ENCODE measurements around the gene ADCY2.

Gene ADCY2

GRCh38 chr5:7436521-7436920, 40.6 kb downstream of the ADCY2 start:
- in situ Hi-C loops (cut with MboI; ENCODE audit: low sequenced_read_pairs): no loop called here

- in situ Hi-C loops (cut with MboI; ENCODE audit: low sequenced_read_pairs): no loop called here
These were observed 41.9 kb downstream of the ADCY2 start for GRCh38 chr5:7437836-7438235.

- in situ Hi-C loops (cut with MboI; ENCODE audit: low sequenced_read_pairs): no loop called here
These were observed 49.1 kb downstream of the ADCY2 start for GRCh38 chr5:7445068-7445467.

GRCh38 chr5:7445831-7446230, 49.9 kb downstream of the ADCY2 start:
- in situ Hi-C loops (cut with MboI; ENCODE audit: low sequenced_read_pairs): no loop called here

- in situ Hi-C loops (cut with MboI; ENCODE audit: low sequenced_read_pairs): no loop called here
These were observed 51.0 kb downstream of the ADCY2 start for GRCh38 chr5:7446913-7447312.

- in situ Hi-C loops (cut with MboI; ENCODE audit: low sequenced_read_pairs): no loop called here
These were observed 58.0 kb downstream of the ADCY2 start for GRCh38 chr5:7453947-7454346.

- in situ Hi-C loops (cut with MboI; ENCODE audit: low sequenced_read_pairs): no loop called here
These were observed 60.3 kb downstream of the ADCY2 start for GRCh38 chr5:7456206-7456605.

GRCh38 chr5:7461371-7461770, 65.4 kb downstream of the ADCY2 start:
- in situ Hi-C loops (cut with MboI; ENCODE audit: low sequenced_read_pairs): no loop called here

GRCh38 chr5:7462758-7463157, 66.8 kb downstream of the ADCY2 start:
- in situ Hi-C loops (cut with MboI; ENCODE audit: low sequenced_read_pairs): no loop called here

- in situ Hi-C loops (cut with MboI; ENCODE audit: low sequenced_read_pairs): no loop called here
These were observed 68.2 kb downstream of the ADCY2 start for GRCh38 chr5:7464182-7464581.

- in situ Hi-C loops (cut with MboI; ENCODE audit: low sequenced_read_pairs): no loop called here
These were observed 71.2 kb downstream of the ADCY2 start for GRCh38 chr5:7467179-7467578.

- in situ Hi-C loops (cut with MboI; ENCODE audit: low sequenced_read_pairs): no loop called here
These were observed 72.8 kb downstream of the ADCY2 start for GRCh38 chr5:7468742-7469141.

GRCh38 chr5:7471710-7472109, 75.8 kb downstream of the ADCY2 start:
- in situ Hi-C loops (cut with MboI; ENCODE audit: low sequenced_read_pairs): no loop called here

- in situ Hi-C loops (cut with MboI; ENCODE audit: low sequenced_read_pairs): no loop called here
These were observed 77.2 kb downstream of the ADCY2 start for GRCh38 chr5:7473115-7473514.

- in situ Hi-C loops (cut with MboI; ENCODE audit: low sequenced_read_pairs): no loop called here
These were observed 77.8 kb downstream of the ADCY2 start for GRCh38 chr5:7473668-7474215.

GRCh38 chr5:7474821-7475403, 79.0 kb downstream of the ADCY2 start:
- in situ Hi-C loops (cut with MboI; ENCODE audit: low sequenced_read_pairs): no loop called here

- in situ Hi-C loops (cut with MboI; ENCODE audit: low sequenced_read_pairs): no loop called here
These were observed 82.5 kb downstream of the ADCY2 start for GRCh38 chr5:7478459-7478858.

- in situ Hi-C loops (cut with MboI; ENCODE audit: low sequenced_read_pairs): no loop called here
These were observed 92.8 kb downstream of the ADCY2 start for GRCh38 chr5:7488734-7489133.

GRCh38 chr5:7492371-7492770, 96.4 kb downstream of the ADCY2 start:
- in situ Hi-C loops (cut with MboI; ENCODE audit: low sequenced_read_pairs): no loop called here

GRCh38 chr5:7493081-7493480, 97.1 kb downstream of the ADCY2 start:
- in situ Hi-C loops (cut with MboI; ENCODE audit: low sequenced_read_pairs): no loop called here

- in situ Hi-C loops (cut with MboI; ENCODE audit: low sequenced_read_pairs): no loop called here
These were observed 97.7 kb downstream of the ADCY2 start for GRCh38 chr5:7493622-7494021.

- in situ Hi-C loops (cut with MboI; ENCODE audit: low sequenced_read_pairs): no loop called here
These were observed 98.7 kb downstream of the ADCY2 start for GRCh38 chr5:7494481-7495130.

GRCh38 chr5:7495131-7495517, 99.2 kb downstream of the ADCY2 start:
- in situ Hi-C loops (cut with MboI; ENCODE audit: low sequenced_read_pairs): no loop called here
